ENCODE measurements around the gene MPL. TPM values are rescaled to one million over a fixed set of nuclear protein-coding genes. Genes with fewer than 3 reads are reported as not detected.

The MPL gene
- total RNA-seq, 1 donor, result 39.6 TPM

GRCh38 chr1:43351421-43352350 is 14.1 kb downstream of the MPL start:
- no peak for DNase-seq (ENCODE audit: low read depth in 2 of 3, low spot score in 2 of 3)

- no peak for DNase-seq (ENCODE audit: low read depth in 2 of 3, low spot score in 2 of 3)
These were observed 14.7 kb downstream of the MPL start for GRCh38 chr1:43352351-43352705.

GRCh38 chr1:43352881-43353280 is 15.3 kb downstream of the MPL start:
- DNase-seq (ENCODE audit: low read depth in 2 of 3, low spot score in 2 of 3), result no peak

DNA sequence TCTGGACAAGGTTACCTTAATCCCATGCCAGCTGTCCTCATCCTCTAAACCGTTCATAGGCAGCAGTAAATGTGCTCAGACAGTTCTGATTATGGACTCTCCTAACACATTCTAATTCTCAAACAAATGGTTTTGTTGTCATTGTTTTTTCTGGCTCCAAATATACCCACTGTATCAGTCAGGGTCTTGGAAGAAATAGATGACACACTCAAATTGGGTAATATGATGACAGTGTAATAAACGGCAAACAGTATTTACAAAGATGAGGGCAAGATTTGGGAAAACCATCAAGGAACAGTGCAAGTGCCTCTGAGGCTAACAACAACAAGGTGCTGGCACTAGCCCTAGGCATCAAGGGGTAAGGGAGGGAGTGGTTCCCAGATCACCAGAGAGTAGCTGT is 16.9 kb downstream of the MPL start:
- DNase-seq (ENCODE audit: low read depth in 2 of 3, low spot score in 2 of 3), result no peak

GRCh38 chr1:43354936-43355335 is 17.3 kb downstream of the MPL start:
- no peak for DNase-seq (ENCODE audit: low read depth in 2 of 3, low spot score in 2 of 3)

DNA sequence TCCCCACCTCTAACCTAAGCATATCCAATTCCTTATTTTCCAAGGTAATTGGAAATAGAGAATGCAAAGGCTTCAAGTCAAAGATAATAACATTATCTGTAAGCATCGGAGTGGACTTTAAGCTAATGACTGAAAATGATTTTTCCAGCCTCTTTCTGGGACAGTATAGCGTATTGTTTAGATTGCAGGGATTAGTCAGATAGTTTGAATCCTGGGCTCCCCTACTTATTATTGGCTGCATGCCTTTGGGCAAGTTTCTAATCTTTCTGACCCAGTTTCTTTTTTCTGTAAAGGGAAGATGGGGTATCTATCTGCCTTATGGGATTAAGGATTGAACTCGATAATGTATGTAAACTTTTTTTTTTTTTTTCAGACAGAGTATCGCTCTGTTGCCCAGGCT is 19.6 kb downstream of the MPL start:
- no peak for DNase-seq (ENCODE audit: low read depth in 2 of 3, low spot score in 2 of 3)

DNA sequence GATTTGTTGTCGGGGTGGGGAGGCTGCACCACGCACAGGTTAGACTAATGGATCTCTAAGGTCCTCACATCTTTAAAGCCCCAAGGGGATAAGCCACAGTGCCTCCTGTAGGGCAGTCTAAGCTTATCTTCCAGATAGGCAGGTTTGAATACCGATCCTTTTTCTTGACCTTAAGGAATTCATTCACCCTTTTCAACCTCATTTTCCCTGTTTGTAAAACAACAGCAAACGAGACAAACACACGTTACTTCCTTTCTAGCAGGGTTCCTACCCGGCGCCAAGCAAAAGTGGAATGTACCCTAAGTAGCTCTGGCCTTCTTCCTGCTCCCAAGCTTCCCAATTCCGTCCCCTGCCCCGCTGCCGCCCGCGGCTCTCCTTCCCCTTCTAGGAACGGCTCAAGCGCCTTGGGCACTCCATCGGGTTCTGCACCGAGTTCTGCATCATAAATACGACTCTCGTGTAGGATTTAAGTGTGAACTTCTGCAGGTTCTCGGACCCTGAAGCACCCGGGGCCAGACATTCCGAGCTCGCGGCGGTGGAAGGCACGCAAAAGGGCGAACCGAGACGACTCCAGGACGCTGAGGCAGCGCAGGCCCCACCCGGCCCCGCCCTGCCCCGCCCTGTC is 20.6 kb downstream of the MPL start:
- peak in 1 of 3 donors; percentile 69 for DNase-seq (ENCODE audit: low read depth in 2 of 3, low spot score in 2 of 3)

DNA sequence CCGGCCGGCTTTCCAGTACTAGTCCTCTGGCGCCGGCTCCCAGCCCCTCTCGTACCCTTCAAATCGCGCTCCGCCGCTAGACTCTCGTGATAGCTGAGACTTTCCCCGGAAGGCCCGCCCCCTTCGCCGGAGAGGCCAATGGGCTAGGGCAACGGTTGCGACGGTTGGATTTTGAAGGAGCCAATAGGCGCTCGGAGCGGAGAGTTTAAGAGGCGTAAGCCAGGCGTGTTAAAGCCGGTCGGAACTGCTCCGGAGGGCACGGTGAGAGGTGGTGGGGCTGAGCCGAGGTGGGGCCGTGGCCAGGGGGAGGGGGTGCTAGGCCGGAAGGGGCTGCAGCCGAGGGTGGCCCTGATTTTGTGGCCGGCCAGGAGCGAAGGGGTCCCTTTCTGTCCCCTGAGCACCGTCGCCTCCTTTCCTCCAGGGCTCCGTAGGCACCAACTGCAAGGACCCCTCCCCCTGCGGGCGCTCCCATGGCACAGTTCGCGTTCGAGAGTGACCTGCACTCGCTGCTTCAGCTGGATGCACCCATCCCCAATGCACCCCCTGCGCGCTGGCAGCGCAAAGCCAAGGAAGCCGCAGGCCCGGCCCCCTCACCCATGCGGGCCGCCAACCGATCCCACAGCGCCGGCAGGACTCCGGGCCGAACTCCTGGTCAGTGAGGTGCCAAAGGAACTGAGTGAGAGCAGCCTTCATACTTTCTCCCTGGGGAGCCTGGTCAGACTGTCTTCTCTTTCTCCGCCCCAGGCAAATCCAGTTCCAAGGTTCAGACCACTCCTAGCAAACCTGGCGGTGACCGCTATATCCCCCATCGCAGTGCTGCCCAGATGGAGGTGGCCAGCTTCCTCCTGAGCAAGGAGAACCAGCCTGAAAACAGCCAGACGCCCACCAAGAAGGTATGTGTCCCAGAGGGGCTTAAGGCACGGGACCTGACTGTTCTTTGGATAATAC is 21.4 kb downstream of the MPL start, which contains the start of gene CDC20:
Gene CDC20 (plus strand): TSS at position 236 of the 948 bp plus-strand sequence. CDS start 235 bp downstream, at position 471.
- DNase-seq (ENCODE audit: low read depth in 2 of 3, low spot score in 2 of 3), result peak; percentile 79 to 98 (median 95)

DNA sequence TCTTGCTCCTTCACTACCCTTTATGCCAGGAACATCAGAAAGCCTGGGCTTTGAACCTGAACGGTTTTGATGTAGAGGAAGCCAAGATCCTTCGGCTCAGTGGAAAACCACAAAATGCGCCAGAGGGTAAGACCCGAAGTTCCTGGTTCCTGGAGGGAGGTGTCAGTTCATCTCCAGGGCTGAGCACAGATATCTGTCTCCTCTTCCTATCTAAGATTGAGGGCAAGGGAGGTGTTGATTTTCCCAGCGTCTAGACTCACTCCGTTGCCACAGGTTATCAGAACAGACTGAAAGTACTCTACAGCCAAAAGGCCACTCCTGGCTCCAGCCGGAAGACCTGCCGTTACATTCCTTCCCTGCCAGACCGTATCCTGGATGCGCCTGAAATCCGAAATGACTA is 22.1 kb downstream of the MPL start:
- no peak for DNase-seq (ENCODE audit: low read depth in 2 of 3, low spot score in 2 of 3)

- DNase-seq (ENCODE audit: low read depth in 2 of 3, low spot score in 2 of 3), result no peak
These were observed 23.0 kb downstream of the MPL start for GRCh38 chr1:43360616-43361015.

DNA sequence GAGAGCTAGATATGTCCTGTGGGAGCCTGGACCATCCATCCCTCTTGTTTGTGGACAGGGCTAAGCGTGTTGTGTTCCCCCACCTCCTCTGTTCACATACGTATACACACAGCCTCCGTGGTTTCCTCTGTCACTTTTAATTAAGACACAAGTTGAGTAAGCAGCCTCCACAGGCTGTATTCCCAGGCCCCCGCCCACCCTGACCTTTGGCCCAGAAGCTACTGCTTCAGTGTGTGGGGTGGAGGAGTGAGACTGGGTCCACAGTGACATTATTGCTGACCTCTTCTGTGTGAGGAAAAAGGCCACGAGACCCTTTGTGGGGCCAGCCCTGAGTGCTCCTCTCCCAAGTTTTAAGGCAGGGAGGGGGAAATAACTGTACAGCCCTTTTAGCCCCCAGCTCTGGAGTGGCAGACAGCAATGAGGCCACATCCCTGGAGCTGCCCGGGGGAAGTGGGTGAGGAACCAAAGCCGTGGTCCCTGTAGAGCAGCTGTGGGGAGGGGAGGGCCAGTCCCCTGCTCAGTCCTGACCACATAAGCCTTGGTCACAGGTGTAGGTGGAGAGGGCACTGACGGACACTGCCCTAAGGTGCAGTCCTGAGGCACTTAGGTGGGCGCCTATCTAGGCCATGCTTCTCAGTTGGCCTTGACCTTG is 25.8 kb downstream of the MPL start:
- no peak for DNase-seq (ENCODE audit: low read depth in 2 of 3, low spot score in 2 of 3)

GRCh38 chr1:43363935-43364525 is 26.4 kb downstream of the MPL start:
- no peak for DNase-seq (ENCODE audit: low read depth in 2 of 3, low spot score in 2 of 3)

GRCh38 chr1:43365678-43366077 is 28.1 kb downstream of the MPL start:
- DNase-seq (ENCODE audit: low read depth in 2 of 3, low spot score in 2 of 3), result no peak

GRCh38 chr1:43366179-43366578 is 28.6 kb downstream of the MPL start:
- DNase-seq (ENCODE audit: low read depth in 2 of 3, low spot score in 2 of 3), result no peak

DNA sequence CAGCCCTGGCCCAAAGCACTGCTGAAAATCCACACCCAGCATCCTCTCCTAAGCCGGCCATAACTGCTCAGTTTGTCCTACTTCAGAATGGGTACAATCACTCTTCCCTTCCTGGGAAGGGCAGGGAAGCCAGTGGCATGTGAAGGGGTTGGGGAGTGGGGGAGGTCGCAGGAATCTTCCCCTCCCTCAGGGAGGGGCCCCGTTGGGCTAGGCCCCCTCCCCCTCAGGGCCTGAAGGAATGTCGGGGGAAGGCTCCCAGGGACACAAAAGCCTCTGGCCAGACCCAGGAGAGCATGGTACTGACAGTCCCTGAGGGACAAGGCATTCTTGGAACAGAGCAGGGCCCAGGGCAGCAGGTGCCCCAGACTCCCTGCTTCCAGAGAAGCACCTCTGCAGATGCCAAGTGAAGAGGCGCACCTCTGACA is 29.0 kb downstream of the MPL start:
- DNase-seq (ENCODE audit: low read depth in 2 of 3, low spot score in 2 of 3), result no peak

DNA sequence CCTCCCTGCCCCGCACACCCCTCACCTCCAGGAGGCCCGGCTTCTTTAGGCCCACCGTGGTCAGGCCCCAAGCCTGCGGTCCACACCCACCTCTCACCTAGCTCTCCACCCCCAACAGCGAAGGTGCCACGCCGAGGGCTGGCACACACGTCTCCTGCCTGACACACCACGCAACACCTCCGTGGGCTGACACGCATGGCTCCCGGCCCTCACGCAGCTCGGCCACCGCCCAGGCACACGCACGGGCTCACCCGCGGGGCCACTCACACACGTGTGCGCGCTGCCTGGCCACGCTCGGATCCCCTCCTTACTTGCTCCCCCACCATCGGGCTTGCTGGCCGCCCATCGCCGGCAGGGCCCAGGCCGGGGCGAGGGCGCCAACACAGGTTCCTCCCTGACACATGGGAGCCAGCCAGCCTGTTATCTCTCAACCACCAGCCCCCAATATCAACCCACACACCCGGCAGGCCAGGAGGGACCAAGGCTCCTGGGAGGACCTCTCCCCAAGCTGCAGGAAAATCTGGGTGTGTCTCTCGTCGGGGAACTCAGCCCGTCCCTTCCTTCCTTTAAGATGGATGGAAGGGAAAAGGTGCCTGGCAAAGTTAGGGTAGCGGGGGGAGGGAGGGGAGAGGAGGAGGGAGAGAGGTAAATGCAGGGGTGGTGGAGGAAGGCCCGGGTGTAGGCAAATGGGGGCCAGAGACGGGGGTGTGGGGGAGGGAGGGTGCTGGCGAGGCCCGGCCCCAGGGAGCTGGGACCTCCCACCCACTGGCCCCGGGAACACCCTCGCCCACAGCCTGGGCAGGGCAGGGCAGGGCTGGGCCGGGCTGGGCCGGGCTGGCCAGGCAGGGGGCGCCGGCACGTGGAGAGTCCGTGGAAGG is 29.6 kb downstream of the MPL start:
- DNase-seq (ENCODE audit: low read depth in 2 of 3, low spot score in 2 of 3), result peak; percentile 23 to 57 (median 56)

DNA sequence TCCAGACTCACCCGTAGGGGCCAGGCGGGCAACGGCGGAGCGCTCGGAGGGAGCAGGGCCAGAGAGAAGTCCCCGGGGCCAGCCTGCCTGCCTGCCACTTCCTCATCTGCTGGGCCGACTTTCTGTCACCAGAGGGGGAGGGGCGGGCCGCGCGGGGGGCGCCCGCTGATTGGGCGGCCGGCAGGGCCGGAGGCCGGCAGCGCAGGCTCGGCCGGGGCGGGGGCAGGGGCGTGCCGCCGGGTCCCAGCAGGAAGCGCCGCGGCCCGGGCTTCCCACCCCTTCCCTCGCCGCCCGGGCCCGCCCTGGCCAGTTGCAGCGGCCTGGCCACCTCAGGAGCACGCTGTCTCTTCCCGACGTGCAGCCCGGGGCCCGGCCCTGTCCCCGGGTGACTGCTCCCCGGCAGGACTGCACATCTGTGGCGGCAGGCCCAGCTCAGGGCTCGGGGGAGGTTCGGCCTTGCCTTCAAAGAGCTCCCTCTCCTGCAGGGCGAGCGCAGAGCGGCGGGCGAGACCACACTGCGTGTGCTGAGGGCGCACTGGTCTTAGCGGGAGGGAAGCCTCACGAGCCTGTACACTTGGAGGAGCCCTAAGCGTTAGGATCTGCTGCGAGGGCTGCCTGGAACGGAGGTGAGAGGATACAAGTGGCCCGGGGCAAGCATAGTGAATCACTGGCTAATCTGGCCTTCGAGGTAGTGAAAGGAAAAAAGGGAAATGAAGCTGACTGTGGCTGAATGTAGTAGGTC is 30.5 kb downstream of the MPL start, which contains the start of gene ELOVL1:
Gene ELOVL1 (minus strand): TSS at position 108 of the 742 bp plus-strand sequence. CDS start 2,402 bp downstream, outside the sequence.
- peak; percentile 58 to 93 (median 92) for DNase-seq (ENCODE audit: low read depth in 2 of 3, low spot score in 2 of 3)

DNA sequence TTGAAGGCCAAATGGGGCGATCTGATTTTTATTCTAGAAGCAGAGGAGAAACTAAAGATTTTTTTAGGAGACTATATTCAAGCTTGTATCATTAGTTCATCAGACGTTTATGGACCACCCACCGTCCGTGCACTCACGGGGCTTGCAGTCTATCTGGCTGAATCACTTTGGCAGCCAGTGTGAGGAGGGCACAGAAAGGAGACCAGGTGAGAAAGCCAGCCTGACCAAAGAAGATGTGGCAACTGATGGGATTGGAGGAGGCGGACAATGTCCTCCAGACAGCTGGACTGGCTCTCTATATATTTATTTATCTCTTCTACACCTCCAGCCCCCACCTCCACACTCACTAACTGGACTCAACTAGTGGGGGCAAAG is 31.0 kb downstream of the MPL start:
- DNase-seq (ENCODE audit: low read depth in 2 of 3, low spot score in 2 of 3), result no peak
